Fibroblast of skin of abdomen (primary cell): ENCODE measurements around the gene CACNB2.
"Not testable (repeated sequence)": the region's sequence is repeated elsewhere in the genome, so short reads cannot be mapped to it uniquely, and the experiment has no call there.

Source experiments
- DNase-seq: peaks from one replicate; pipeline ENCODE4 v3.0.0-alpha.2; 2013

CACNB2 gene

DNA sequence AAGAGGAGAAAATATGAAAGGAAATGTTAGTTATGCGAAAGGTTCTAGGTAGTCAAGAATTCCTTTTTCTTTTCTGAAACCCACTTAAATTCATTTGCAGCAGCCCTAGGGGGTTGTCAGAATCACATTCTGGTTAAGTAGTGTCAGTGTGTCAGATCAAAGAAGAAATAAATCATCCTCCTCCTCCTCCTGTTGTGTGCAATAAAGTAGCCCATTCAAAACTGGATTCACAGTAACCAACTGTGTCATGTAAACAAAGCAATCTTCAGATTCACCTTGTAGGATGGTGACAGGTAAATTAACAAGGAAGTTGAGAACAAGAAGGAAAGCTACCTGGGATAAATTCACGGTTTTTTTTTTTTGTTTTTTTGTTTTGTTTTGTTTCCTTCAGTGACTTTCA, 383.6 kb downstream of the CACNB2 start:
- DNase-seq = no peak

DNA sequence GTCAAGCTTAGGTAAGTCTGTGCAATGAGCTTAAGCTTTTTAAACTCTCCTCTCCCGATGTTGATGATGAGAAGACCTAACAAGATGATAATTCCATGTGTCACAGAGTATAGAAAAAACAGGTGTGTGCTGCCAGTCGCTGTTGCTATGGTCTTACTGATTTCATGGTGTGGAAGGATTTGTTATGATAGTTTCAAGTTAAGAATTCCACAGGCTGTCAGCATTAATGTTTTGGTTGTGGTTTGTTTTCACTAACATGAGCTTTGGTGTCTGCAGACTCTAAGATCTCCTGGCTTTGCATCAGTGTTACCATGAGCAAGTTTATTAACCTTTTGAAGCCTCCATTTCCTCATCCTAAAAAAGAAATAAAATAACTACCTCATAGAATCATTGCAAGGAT, 387.5 kb downstream of the CACNB2 start:
- DNase-seq = no peak

DNA sequence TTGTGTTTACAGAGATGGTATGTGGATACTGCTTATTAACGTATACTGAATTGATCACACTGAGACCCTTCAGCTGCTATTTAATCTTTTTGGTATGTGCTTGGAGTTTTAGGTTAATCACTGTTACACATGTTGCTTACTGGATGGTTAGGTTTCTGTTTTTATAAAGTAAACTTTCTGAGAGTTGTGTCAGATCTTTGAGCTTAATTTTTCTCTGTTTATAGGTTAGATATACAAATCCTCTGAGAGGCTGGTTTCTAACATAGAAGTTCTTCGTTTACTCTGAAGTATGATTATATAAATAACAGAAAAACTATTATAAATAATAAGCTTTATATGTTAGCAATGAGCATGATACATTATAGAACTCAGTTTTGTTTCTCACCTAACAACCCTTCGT, 388.1 kb downstream of the CACNB2 start:
- DNase-seq = no peak

DNA sequence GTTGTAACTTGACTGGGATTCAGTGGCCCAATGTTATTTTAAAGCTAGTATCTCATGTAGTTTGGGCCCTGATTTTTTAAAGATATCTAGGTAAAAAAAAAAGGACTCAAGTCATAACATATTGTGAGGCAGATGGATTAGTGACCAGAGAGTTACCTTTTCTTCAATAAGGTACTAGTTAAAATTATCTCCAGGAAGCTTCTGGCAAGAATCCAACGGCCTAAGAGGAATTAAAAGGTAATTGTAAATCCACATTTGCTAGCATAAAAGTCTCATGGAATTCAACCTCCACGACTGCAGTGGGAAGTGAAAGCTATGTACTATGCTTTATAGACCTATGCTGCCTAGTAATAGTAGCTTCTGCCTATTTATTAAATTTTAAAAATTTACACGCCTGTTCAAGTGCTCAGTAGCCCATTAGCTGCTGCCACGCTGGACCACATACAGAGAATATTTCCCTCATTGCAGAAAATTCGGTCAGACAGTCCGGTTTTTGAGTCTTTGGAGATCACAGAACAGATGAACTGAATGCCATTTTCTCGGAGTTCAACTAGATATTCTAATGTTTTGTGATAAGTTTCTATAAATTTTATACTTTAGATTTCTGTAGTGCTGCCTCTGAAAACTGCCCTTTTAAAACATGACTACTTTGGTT, 392.8 kb downstream of the CACNB2 start:
- no peak for DNase-seq

- no peak for DNase-seq
Observed at GRCh38 chr10:18533896-18534295, 393.7 kb downstream of the CACNB2 start.

DNA sequence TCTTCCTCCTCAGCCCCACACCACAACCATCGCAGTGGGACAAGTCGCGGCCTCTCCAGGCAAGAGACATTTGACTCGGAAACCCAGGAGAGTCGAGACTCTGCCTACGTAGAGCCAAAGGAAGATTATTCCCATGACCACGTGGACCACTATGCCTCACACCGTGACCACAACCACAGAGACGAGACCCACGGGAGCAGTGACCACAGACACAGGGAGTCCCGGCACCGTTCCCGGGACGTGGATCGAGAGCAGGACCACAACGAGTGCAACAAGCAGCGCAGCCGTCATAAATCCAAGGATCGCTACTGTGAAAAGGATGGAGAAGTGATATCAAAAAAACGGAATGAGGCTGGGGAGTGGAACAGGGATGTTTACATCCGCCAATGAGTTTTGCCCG, 399.1 kb downstream of the CACNB2 start:
- no peak for DNase-seq

DNA sequence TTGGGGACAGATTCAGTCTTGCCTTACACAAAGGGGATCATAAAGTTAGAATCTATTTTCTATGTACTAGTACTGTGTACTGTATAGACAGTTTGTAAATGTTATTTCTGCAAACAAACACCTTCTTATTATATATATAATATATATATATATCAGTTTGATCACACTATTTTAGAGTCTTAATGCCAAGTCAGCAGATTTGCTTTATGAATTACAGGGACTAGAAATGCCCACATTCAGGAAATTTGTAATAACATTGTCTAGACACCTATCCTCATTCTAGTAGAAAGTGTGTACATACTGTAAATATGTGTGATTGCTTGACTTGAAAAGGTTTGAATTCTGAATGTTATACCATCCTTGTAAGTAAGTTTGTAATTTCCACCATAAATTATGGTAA, 400.0 kb downstream of the CACNB2 start:
- DNase-seq = no peak

- DNase-seq = peak; percentile 51
Observed at GRCh38 chr10:18542832-18543231, 402.6 kb downstream of the CACNB2 start.

DNA sequence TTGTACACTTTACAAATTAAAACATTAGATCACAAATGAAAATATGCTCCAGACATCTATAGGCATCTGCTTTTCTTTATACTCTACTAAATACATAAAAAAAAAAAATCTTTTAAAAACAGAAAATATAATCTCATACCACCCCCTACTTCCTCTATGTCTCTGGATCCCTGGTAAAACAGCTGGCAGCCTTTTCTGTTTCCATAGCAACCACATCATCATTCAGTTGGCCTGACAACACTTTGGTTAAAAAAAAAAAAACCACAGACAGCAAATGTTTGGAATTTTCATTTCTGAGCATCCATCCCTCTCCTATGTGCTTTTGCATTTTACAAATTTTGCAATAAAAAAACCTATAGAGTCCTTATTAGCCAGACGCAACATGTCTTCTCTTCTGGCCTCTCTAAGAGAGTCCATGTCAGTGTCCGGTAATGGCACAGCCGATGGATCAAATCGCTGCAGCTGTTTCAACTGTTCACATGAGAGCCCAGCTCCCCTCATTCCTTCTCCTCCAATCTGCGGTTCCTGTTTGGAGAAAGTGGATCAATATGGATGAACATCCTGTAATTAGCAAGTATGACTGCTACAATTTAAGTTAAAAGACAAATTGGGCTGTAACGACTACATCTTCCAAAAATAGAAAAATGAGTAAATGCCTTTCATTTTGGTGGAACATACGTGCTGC, 405.5 kb downstream of the CACNB2 start:
- DNase-seq = peak; percentile 50

- no peak for DNase-seq
Observed at GRCh38 chr10:18549105-18549504, 408.9 kb downstream of the CACNB2 start.

- no peak for DNase-seq
Observed at GRCh38 chr10:18551473-18551872, 411.2 kb downstream of the CACNB2 start.

DNA sequence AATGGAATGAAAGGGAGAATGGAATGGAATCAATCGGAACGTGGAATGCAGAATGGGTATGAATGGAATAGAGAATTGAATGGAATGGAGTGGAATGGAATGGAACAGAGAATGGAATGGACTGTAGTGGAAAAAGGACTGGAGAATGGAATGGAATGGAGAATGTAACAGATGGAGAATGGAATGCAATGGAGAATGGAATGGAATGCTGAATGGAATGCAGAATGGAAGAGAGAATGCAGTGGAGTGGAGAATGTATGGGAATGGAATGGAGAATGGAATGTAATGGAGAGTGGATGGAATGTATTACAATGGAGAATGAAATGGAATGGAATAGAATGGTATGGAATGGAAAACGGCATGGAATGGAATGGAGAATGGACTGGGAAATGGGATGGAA, 414.3 kb downstream of the CACNB2 start:
- DNase-seq = no peak

GRCh38 chr10:18556522-18557147, 416.4 kb downstream of the CACNB2 start:
- no peak for DNase-seq

DNA sequence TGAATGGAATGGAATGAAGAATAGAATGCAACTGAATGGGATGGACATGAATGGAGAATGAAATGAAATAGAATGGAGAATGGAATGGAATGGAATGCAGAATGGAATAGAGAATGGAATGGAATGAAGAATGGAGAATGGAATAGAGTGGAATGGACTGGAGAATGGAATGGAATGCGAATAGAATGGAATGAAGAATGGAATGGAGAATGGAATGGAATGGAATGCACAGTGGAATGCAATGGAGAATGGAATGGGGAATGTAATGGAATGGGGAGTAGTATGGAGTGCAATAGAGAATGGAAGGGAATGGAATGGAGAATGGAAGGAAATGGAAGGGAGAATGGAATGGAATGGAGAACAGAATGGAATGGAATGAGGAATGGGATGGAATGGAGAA, 417.7 kb downstream of the CACNB2 start:
- no peak for DNase-seq

- no peak for DNase-seq
Observed at GRCh38 chr10:18561861-18562551, 421.8 kb downstream of the CACNB2 start.

DNA sequence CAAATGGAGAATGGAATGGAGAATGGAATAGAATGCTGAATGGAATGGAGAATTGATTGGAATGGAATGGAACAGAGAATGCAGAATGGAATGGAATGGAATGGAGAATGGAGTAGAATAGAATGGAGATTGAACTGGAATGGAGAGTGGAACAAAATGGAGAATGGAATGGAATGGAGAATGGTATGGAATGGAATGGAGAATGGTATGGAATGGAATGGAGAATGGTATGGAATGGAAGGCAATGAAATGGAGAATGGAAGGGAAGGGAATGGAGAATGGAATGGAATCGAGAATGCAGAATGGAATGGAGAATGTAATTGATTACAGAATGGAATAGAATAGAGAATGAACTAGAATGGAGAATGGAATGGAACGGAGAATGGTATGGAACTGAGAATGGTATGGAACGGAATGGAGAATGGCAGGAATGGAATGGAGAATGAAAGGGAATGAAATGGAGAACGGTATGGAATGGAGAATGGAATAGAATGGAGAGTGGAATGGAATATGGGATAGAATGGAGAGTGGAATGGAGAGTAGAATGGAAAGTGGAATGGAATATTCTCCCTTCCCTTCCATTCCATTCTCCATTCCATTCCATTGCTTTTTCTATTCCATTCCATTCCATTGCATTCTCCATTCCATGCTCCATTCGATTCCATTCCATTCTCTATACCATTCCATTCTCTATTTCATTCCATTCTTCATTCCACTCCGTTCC, 422.9 kb downstream of the CACNB2 start:
- no peak for DNase-seq

- no peak for DNase-seq
Observed at GRCh38 chr10:18565006-18565405, 424.8 kb downstream of the CACNB2 start.

GRCh38 chr10:18566177-18566576, 426.0 kb downstream of the CACNB2 start:
- no peak for DNase-seq

DNA sequence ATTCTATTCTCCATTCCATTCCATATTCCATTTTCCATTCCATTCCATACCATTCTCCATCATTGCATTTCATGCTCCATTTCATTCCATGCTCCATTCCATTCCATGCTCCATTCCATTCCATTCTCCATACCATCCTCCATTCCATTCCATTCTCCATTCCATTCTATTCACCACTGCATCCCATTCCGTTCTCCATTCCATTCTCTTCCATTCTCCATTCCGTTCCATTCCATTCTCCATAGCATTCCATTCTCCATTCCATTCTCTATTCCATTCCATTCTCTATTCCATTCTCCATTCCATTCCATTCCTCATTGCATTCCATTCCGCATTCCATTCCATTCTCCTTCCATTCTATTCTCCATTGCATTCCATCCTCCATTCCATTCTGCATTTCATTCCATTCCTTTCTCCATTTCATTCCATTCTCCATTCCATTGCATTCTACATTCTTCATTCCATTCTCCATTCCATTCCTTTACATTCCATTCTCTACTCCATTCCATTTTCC, 427.2 kb downstream of the CACNB2 start:
- no peak for DNase-seq

DNA sequence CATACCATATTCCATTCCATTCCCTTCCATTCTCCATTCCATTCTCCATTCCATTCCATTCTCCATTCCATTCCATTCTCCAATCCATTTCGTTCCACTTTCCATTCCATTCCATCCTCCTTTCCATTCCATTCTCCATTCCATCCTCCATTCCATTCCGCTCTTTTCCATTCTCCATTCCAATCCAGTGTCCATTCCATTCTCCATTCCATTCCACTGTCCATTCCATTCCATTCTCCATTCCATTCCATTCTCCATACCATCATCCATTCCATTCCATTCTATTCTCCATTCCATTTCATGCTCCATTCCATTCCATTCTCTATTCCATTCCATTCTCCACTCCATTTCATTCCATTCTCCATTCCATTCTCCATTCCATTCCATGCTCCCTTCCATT, 430.2 kb downstream of the CACNB2 start:
- DNase-seq = not testable (repeated sequence)

DNA sequence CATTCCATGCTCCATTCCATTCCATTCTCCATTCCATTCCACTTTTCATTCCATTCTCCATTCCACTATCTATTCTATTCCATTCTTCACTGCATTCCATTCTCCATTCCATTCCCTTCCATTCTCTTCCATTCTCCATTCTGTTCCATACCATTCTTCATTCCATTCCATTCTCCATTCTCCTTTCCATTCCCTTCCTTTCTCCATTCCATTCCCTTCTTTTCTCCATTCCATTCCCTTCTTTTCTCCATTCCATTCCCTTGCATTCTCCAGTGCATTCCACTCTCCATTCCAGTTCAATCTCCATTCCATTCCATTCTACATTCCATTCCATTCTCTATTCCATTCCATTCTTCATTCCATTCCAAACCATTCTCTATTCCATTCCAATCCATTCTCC, 430.9 kb downstream of the CACNB2 start:
- no peak for DNase-seq

GRCh38 chr10:18571780-18572179, 431.6 kb downstream of the CACNB2 start:
- DNase-seq = no peak
